ENCODE measurements around the gene TBX20. TPM values are rescaled to one million over a fixed set of nuclear protein-coding genes. Genes with fewer than 3 reads are reported as not detected.

The TBX20 gene
- total and polyA plus RNA-seq, 10 of the 15 experiments (the other 5 are each of a cell fraction or from before 2014, with no cell fraction given) = not detected

- ChIA-PET POLR2A (no interaction called here), SMC1A (ENCODE audit: uncharacterized antibody, unreplicated experiment) (no interaction called here), CTCF (no interaction called here), RAD21 (ENCODE audit: unreplicated experiment) (no interaction called here)
- no peak overlapping the region for H3K9ac ChIP-seq (ENCODE audit: control insufficient read depth, insufficient read depth, low read length)
- no peaks in the 10 kb centered on the region for H3K4me1 ChIP-seq (ENCODE audit: control insufficient read depth, insufficient read depth, low read length)
- H2AFZ ChIP-seq (ENCODE audit: control insufficient read depth, low read depth, low read length) = no peak overlapping the region
- no TSS peak for BruUV-seq (replicated peaks)
- 28% methylated on average over 7 of the region's 7 CpGs for WGBS (ENCODE audit: insufficient coverage, insufficient replicate concordance, low lambda C conversion rate, missing lambda C conversion rate)
- no peak overlapping the region for H3K4me3 ChIP-seq
- peaks cover 19 to 30% of the 10 kb centered on the region in 2 experiments for H3K27me3 ChIP-seq (replicated peaks in 1 of 2; ENCODE audit: control insufficient read depth in 2 of 2, insufficient read depth in 2 of 2, low read length in 1 of 2)
- no peak for ATAC-seq
- no peaks in the 10 kb centered on the region; the same call in 2 of the 3 replicates for H3K9me3 ChIP-seq (replicated peaks; ENCODE audit: control insufficient read depth, insufficient read depth, low read length)
- DNase-seq (ENCODE audit: low read depth, low spot score) = no peak
- H4K20me1 ChIP-seq (ENCODE audit: control insufficient read depth, insufficient read depth) = no peaks in the 10 kb centered on the region
- H3K79me2 ChIP-seq (ENCODE audit: control insufficient read depth, insufficient read depth, low read length) = no peaks in the 10 kb centered on the region
- in situ Hi-C loops (cut with MboI) = no loop called here
- H3K27ac ChIP-seq (ENCODE audit: control insufficient read depth, insufficient read depth) = no peak overlapping the region
- TF ChIP-seq, protein P1, sequence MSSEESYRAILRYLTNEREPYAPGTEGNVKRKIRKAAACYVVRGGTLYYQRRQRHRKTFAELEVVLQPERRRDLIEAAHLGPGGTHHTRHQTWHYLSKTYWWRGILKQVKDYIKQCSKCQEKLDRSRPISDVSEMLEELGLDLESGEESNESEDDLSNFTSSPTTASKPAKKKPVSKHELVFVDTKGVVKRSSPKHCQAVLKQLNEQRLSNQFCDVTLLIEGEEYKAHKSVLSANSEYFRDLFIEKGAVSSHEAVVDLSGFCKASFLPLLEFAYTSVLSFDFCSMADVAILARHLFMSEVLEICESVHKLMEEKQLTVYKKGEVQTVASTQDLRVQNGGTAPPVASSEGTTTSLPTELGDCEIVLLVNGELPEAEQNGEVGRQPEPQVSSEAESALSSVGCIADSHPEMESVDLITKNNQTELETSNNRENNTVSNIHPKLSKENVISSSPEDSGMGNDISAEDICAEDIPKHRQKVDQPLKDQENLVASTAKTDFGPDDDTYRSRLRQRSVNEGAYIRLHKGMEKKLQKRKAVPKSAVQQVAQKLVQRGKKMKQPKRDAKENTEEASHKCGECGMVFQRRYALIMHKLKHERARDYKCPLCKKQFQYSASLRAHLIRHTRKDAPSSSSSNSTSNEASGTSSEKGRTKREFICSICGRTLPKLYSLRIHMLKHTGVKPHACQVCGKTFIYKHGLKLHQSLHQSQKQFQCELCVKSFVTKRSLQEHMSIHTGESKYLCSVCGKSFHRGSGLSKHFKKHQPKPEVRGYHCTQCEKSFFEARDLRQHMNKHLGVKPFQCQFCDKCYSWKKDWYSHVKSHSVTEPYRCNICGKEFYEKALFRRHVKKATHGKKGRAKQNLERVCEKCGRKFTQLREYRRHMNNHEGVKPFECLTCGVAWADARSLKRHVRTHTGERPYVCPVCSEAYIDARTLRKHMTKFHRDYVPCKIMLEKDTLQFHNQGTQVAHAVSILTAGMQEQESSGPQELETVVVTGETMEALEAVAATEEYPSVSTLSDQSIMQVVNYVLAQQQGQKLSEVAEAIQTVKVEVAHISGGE (CRISPR knock-in tag; IDR thresholded peaks at IDR 0.05) = no peak
- TF ChIP-seq POU2F2 (IDR thresholded peaks at IDR 0.05; ENCODE audit: borderline replicate concordance, low read depth, low read length) (no peak), MYB (IDR thresholded peaks at IDR 0.05; ENCODE audit: borderline replicate concordance, low read depth, low read length) (no peak), FOXK2 (IDR thresholded peaks at IDR 0.05) (no peak), IKZF2 (IDR thresholded peaks at IDR 0.05) (no peak), STAT3 (IDR thresholded peaks at IDR 0.05; ENCODE audit: low read depth, low read length) (no peak), MTA3 (IDR thresholded peaks at IDR 0.05; ENCODE audit: borderline replicate concordance, low read length) (no peak), POLR2A (IDR thresholded peaks at IDR 0.05; ENCODE audit: low read depth, low read length) (no peak)
- TF ChIP-seq, protein P2, sequence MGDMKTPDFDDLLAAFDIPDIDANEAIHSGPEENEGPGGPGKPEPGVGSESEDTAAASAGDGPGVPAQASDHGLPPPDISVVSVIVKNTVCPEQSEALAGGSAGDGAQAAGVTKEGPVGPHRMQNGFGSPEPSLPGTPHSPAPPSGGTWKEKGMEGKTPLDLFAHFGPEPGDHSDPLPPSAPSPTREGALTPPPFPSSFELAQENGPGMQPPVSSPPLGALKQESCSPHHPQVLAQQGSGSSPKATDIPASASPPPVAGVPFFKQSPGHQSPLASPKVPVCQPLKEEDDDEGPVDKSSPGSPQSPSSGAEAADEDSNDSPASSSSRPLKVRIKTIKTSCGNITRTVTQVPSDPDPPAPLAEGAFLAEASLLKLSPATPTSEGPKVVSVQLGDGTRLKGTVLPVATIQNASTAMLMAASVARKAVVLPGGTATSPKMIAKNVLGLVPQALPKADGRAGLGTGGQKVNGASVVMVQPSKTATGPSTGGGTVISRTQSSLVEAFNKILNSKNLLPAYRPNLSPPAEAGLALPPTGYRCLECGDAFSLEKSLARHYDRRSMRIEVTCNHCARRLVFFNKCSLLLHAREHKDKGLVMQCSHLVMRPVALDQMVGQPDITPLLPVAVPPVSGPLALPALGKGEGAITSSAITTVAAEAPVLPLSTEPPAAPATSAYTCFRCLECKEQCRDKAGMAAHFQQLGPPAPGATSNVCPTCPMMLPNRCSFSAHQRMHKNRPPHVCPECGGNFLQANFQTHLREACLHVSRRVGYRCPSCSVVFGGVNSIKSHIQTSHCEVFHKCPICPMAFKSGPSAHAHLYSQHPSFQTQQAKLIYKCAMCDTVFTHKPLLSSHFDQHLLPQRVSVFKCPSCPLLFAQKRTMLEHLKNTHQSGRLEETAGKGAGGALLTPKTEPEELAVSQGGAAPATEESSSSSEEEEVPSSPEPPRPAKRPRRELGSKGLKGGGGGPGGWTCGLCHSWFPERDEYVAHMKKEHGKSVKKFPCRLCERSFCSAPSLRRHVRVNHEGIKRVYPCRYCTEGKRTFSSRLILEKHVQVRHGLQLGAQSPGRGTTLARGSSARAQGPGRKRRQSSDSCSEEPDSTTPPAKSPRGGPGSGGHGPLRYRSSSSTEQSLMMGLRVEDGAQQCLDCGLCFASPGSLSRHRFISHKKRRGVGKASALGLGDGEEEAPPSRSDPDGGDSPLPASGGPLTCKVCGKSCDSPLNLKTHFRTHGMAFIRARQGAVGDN (IDR thresholded peaks at IDR 0.05) = no peak
- intact Hi-C loops (cut with micrococcal nuclease; ENCODE audit: unreplicated experiment) = no loop called here
- no peak overlapping the region for H3K4me2 ChIP-seq (ENCODE audit: control insufficient read depth, insufficient read depth)
- no peak for FAIRE-seq
- H3K36me3 ChIP-seq (ENCODE audit: control insufficient read depth in 2 of 2, insufficient read depth in 2 of 2, low read length in 1 of 2) = no peaks in the 10 kb centered on the region
Measured at GRCh38 chr7:35260246-35260645, 6.3 kb upstream of the TBX20 start.
